Measurements from ENCODE around the gene GPR85. TPM values are rescaled to one million over a fixed set of nuclear protein-coding genes. Genes with fewer than 3 reads are reported as not detected.

Gene GPR85
- total and polyA plus RNA-seq, 2 donors (not counting 3 experiments of a cell fraction or from before 2014, with no cell fraction given), result 0.54 to 0.64 TPM

DNA sequence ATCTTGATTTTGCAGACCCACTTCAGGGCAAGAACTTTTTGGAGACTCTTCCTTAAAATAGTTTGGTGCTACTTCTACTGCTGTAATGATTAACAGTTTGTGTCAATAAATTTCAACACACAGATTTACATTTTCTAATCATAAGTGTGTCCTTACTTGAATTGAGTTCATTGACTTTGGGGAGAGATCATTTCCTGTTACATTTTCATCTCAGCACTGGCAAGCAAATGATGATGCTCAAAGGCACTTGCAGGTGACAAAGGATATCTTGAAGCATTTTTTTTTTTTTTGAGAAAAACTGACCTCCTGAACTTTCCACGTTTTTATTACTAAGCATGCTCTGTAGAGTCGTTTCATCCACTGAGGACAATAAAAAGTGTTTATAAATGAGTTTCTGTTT is 52.7 kb downstream of the GPR85 start:
- Histone ChIP-seq H3K4me3 (replicated peaks in 1 of 3; ENCODE audit: insufficient read depth in 1 of 3, low read depth in 1 of 3, low read length in 3 of 3) (no peak overlapping the region), H3K4me1 (ENCODE audit: control insufficient read depth, extremely low read depth, insufficient read depth, low read length) (no peaks in the 10 kb centered on the region), H3K4me2 (ENCODE audit: insufficient read depth, low read length) (no peak overlapping the region), H3K27me3 (ENCODE audit: control insufficient read depth in 2 of 2, insufficient read depth in 2 of 2, low read length in 2 of 2) (no peaks in the 10 kb centered on the region), H2AFZ (ENCODE audit: low read depth, low read length) (no peak overlapping the region), H4K20me1 (replicated peaks; ENCODE audit: control insufficient read depth, extremely low read depth, insufficient read depth, low read length) (no peaks in the 10 kb centered on the region), H3K9me3 (replicated peaks; ENCODE audit: control insufficient read depth, insufficient read depth, low read length) (no peaks in the 10 kb centered on the region), H3K36me3 (ENCODE audit: control insufficient read depth in 2 of 2, extremely low read depth in 1 of 2, insufficient read depth in 2 of 2, low read length in 2 of 2) (no peaks in the 10 kb centered on the region), H3K9me1 (replicated peaks; ENCODE audit: control insufficient read depth, extremely low read depth, insufficient read depth, low read length) (no peaks in the 10 kb centered on the region), H3K79me2 (ENCODE audit: control insufficient read depth, insufficient read depth, low read length) (no peaks in the 10 kb centered on the region), H3K9ac (replicated peaks; ENCODE audit: extremely low read depth, insufficient read depth, low read length) (no peak overlapping the region), H3K27ac (ENCODE audit: insufficient read depth, low read depth, low read length) (no peak overlapping the region)
- intact Hi-C loops (cut with micrococcal nuclease) (no loop called here), dilution Hi-C loops (cut with MboI; ENCODE audit: extremely low pct_ligation_motif_present, low sequenced_read_pairs) (no loop called here)
- no peak for DNase-seq (ENCODE audit: low read depth, low spot score)
- no peak for FAIRE-seq
- POLR2A ChIA-PET, result no interaction called here
- TF ChIP-seq POLR2AphosphoS5 (IDR thresholded peaks at IDR 0.05; ENCODE audit: insufficient read depth, low read depth, low read length) (no peak), EZH2 (IDR thresholded peaks at IDR 0.05; ENCODE audit: borderline replicate concordance, low read depth, low read length, severe bottlenecking) (no peak), GATA2 (IDR thresholded peaks at IDR 0.05; ENCODE audit: insufficient read depth, insufficient read length, low read depth, low read length) (no peak), JUN (IDR thresholded peaks at IDR 0.05; ENCODE audit: borderline replicate concordance, insufficient read depth, insufficient read length, low read depth) (no peak), POLR2A (IDR thresholded peaks at IDR 0.05; ENCODE audit: low read depth, low read length) (no peak), MYC (IDR thresholded peaks at IDR 0.05; ENCODE audit: low read depth, low read length) (no peak), FOS (IDR thresholded peaks at IDR 0.05; ENCODE audit: borderline replicate concordance, insufficient read depth, low read length) (no peak)
- TF ChIP-seq, protein P1, sequence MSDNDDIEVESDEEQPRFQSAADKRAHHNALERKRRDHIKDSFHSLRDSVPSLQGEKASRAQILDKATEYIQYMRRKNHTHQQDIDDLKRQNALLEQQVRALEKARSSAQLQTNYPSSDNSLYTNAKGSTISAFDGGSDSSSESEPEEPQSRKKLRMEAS (IDR thresholded peaks at IDR 0.05; ENCODE audit: insufficient read depth, insufficient read length), result no peak
- TF ChIP-seq, protein P2, sequence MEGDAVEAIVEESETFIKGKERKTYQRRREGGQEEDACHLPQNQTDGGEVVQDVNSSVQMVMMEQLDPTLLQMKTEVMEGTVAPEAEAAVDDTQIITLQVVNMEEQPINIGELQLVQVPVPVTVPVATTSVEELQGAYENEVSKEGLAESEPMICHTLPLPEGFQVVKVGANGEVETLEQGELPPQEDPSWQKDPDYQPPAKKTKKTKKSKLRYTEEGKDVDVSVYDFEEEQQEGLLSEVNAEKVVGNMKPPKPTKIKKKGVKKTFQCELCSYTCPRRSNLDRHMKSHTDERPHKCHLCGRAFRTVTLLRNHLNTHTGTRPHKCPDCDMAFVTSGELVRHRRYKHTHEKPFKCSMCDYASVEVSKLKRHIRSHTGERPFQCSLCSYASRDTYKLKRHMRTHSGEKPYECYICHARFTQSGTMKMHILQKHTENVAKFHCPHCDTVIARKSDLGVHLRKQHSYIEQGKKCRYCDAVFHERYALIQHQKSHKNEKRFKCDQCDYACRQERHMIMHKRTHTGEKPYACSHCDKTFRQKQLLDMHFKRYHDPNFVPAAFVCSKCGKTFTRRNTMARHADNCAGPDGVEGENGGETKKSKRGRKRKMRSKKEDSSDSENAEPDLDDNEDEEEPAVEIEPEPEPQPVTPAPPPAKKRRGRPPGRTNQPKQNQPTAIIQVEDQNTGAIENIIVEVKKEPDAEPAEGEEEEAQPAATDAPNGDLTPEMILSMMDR (IDR thresholded peaks at IDR 0.05; ENCODE audit: extremely low read depth in 1 of 2, insufficient read depth in 1 of 2, low read depth in 1 of 2, low read length in 2 of 2), result no peak
- no TSS peak for BruUV-seq (replicated peaks)
- CTCF ChIA-PET, result no interaction called here

Other genes starting within 250 kb of the GPR85 start
- 39.1 and 41.7 TPM in 2 replicates for gene SMIM30, start 31.7 kb upstream of the GPR85 start, total RNA-seq
- 23.3 and 26.3 TPM in 2 replicates for gene SMIM30, start 31.7 kb upstream of the GPR85 start, polyA plus RNA-seq